ENCODE data around the gene CFAP299.

GRCh38 chr4:80343887-80344286 is 8.4 kb downstream of the CFAP299 start:
- no peak for TF ChIP-seq CTCF (IDR thresholded peaks at IDR 0.05)
- no peak for TF ChIP-seq ZFX (IDR thresholded peaks at IDR 0.05; ENCODE audit: borderline replicate concordance)
